HG03342 (cell line): ENCODE data around the gene CFAP54.
"Not testable (repeated sequence)": the region's sequence is repeated elsewhere in the genome, so short reads cannot be mapped to it uniquely, and the experiment has no call there.

Experiments used
- ATAC-seq: cut with Tn5 transposase; IDR thresholded peaks from one replicate; pipeline ENCODE4 v1.9.1; 2021; ENCODE audit warnings: mild to moderate bottlenecking, moderate library complexity; ENCODE audit not compliant: unreplicated experiment

The CFAP54 gene

GRCh38 chr12:96489392-96490056, at the start of gene CFAP54:
CFAP54 (plus strand) TSS chr12:96489577; CDS start chr12:96489610, 33 bp downstream.
- ATAC-seq = peak; percentile 92

- ATAC-seq = no peak
Measured at GRCh38 chr12:96441816-96442215, 47.6 kb upstream of the CFAP54 start.

- no peak for ATAC-seq
Measured at GRCh38 chr12:96442906-96443305, 46.5 kb upstream of the CFAP54 start.

- ATAC-seq = no peak
Measured at GRCh38 chr12:96444399-96444798, 45.0 kb upstream of the CFAP54 start.

- ATAC-seq = peak; percentile 97
Measured at GRCh38 chr12:96445691-96446583, 43.4 kb upstream of the CFAP54 start.

- no peak for ATAC-seq
Measured at GRCh38 chr12:96447256-96447655, 42.1 kb upstream of the CFAP54 start.

GRCh38 chr12:96448300-96448699, 41.1 kb upstream of the CFAP54 start:
- no peak for ATAC-seq

- ATAC-seq = no peak
Measured at GRCh38 chr12:96452261-96452922, 37.0 kb upstream of the CFAP54 start.

- ATAC-seq = no peak
Measured at GRCh38 chr12:96454396-96454795, 35.0 kb upstream of the CFAP54 start.

- ATAC-seq = peak; percentile 90
Measured at GRCh38 chr12:96456265-96456974, 33.0 kb upstream of the CFAP54 start.

- no peak for ATAC-seq
Measured at GRCh38 chr12:96457191-96457930, 32.0 kb upstream of the CFAP54 start.

- not testable (repeated sequence) for ATAC-seq
Measured at GRCh38 chr12:96459281-96459680, 30.1 kb upstream of the CFAP54 start.

- ATAC-seq = no peak
Measured at GRCh38 chr12:96462571-96463280, 26.7 kb upstream of the CFAP54 start.

GRCh38 chr12:96465896-96466295, 23.5 kb upstream of the CFAP54 start:
- no peak for ATAC-seq

- no peak for ATAC-seq
Measured at GRCh38 chr12:96466939-96467751, 22.2 kb upstream of the CFAP54 start.

GRCh38 chr12:96471368-96472050, 17.9 kb upstream of the CFAP54 start:
- ATAC-seq = no peak

- ATAC-seq = no peak
Measured at GRCh38 chr12:96472384-96472783, 17.0 kb upstream of the CFAP54 start.

GRCh38 chr12:96473394-96474093, 15.8 kb upstream of the CFAP54 start:
- ATAC-seq = no peak
